GM18907 (cell line): ENCODE measurements around the gene IRF2.
A peak's percentile ranks its signal among the peaks of the same experiment; 100 is the strongest.
"Not testable (repeated sequence)": the region's sequence is repeated elsewhere in the genome, so short reads cannot be mapped to it uniquely, and the experiment has no call there.

Source experiments
- ATAC-seq: cut with Tn5 transposase; IDR thresholded peaks from one replicate; pipeline ENCODE4 v1.9.1; 2021; ENCODE audit warnings: mild to moderate bottlenecking, moderate library complexity; ENCODE audit not compliant: unreplicated experiment

Gene IRF2

GRCh38 chr4:184349283-184350039, 124.9 kb downstream of the IRF2 start:
- no peak for ATAC-seq

DNA sequence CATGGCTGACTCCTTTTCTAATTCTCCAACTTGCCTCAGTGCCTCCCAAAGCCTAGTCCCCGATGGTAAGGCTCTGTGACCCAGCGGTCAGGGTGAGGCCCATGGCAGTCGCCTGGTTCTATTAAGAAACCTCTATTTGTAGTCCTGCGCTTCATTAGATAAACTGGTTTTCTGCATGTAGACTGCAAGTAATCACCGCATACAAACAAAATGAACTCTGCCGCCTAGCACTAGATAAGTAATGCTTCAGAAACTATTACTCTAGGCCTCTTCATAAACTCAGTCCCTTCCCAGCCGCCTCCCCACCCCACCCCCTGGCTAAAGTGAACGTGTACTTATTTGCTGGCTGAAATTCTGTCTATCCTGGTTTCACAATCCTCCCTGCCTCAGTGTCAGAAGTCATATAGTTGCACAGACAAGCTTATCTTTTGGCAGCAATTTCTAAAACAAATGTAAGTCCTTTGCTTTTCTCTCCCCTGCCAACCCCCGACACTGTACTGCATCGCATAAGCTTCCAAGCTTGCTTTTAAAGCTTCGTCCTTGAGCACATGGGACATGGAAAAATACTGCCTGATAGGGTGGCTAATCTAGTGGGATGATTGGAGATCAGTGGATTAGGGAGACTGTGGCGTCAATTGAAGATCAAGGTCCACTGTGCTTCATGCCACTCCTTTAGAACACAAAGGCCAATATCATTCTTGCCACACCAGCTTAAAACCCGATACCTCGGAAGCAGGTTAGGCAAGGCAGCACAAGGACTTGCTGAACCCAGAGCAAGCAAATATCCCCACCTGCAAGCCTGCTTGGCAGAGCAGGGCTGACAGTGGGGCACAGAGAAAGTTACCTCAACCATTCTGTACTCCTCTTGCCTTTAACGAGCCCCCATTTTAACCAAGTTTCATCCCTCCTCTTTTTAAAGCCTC, 125.8 kb downstream of the IRF2 start:
- no peak for ATAC-seq

DNA sequence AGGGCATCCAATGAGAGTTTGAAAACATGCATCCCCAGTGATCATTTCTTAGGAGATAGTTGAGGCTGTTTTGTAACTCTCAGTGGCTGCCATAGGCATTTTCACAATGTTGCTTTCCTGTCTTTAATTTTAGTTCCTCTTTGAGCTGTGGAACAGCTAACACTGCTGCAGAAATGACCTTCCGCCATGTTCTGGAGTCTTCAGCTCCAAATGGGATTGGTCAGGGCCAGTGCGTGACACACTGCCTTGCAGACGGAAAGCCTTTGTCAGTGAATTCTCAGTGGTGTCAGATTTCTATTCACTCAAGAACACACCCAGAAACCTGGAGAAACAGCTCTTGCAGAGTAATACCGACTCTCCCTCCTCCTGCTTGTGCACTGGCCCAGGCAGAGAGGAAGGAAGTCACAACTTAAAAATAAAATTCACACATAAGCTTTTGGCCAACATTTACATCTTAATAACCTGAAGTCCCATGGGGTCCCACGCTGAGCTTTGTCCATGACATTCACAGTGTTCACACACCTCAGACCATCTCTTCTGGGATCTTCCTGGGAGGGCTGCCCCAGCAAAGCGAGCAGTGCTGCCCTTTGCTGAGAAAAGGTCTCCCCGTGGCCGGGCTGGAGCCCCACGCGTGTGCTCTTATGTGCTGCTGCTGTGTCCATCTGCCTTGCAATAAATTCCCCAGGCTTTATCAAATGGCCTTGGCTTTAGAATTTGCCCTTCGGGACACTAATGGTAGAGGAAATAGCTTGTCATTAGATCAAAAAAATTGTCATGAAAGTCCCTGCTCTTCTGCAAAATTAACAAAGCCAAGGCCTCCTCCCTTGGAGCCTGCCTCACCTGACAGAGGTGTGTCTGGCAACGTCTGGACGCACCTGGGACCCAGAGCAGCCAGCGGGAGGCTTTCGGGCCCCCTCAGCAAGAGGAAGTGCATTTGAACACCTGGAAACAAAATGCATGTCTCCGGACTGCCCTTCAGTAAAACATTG, 126.8 kb downstream of the IRF2 start:
- ATAC-seq, result peak; percentile 68

- ATAC-seq, result no peak
These were observed 127.7 kb downstream of the IRF2 start for GRCh38 chr4:184346682-184347081.

- not testable (repeated sequence) for ATAC-seq
These were observed 128.1 kb downstream of the IRF2 start for GRCh38 chr4:184346273-184346672.

GRCh38 chr4:184345573-184345922, 128.8 kb downstream of the IRF2 start:
- ATAC-seq, result no peak

DNA sequence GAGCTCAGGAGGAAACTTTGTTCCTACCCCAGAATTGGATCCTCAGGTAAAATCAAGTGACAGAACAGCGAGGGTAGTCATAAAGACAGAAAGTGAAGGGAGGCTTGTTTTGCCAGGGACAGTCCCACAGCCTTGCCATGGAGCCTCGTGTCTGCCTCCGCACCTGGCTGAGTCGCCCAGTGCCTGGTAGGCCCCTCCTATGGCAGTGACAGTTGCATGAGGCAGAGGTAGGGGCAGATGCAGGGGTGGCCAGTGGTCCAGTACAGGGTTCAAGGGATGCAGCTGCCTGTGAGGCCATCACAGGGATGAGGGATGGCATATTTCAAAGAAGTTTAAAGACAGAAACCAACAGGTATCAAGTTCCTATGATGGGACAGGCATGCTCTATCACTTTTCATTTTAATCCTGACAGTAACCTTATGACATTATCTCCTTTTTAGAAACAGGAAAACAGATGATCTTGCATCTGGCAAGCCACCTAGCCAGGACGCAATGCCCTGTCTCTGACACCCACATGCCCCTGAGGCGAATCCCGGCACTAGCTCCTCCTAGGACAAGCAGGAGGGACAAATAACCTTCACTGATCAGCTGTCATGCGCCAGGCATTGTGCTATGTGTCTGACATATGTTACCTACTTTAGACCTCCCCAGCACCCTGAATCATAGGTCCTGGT, 129.3 kb downstream of the IRF2 start:
- no peak for ATAC-seq

GRCh38 chr4:184344435-184344834, 129.9 kb downstream of the IRF2 start:
- ATAC-seq, result no peak

DNA sequence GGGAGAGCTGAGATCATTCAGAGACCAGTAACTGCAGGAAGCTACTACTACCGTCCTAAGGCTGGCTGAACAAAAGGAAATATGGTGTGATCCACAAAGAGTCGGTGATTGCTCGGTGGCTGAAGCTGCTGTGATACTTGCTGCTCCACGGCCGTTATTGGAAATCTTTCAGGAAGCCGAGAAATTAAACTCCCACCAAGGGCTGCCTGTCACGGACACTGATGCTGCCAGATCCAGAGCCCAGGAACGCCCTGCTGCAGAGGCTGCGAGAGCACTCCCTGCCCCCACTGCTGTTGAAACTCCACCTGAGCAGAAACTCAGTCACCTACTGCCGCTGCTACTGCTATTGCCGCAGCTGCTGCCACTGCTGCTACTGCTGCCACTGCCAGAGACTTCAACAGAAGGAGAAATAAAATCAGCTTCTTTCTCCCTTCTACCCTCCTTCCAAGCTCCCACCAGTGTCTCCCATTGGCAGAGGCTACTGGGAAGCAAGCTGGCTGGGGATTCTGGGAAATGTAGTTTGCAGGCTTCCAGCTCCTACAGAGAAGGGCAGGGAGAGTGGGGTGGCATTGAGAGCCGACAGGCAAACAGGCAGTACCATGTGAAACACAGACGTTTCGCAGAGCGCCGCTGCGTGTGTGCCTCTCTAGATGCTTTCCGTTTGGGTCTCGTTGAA, 130.7 kb downstream of the IRF2 start:
- peak; percentile 56 for ATAC-seq

- ATAC-seq, result not testable (repeated sequence)
These were observed 131.5 kb downstream of the IRF2 start for GRCh38 chr4:184342857-184343237.

DNA sequence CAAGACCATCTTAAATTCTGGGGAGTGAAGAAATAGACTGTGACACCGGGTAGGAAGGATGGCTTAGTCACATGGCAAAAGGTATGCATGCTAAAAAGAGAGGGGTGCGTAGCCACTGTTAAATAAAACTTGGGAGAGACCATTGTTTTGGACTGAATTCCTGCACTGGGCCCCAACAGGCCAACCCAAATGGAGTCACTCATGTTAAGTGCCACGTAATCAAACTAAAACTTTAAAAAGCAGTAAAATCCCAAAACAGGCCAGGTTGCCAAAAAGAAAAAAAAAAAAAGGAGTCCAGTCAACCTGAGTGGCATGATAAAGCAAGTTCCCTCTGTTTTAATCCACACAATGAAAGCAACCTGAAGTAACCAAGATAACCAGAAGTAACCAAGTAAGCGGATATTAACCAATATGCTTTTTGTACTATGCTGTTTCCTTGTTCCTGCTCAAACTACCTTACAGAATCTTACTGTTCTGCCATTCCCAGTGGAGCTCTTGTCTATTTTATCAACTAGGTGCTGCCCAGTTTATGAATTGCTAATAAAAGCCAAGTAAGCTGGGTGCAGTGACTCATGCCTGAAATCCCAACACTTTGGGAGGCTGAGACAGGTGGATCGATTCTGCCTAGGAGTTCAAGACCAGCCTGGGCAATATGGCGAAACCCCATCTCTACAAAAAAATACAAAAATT, 132.0 kb downstream of the IRF2 start:
- no peak for ATAC-seq

DNA sequence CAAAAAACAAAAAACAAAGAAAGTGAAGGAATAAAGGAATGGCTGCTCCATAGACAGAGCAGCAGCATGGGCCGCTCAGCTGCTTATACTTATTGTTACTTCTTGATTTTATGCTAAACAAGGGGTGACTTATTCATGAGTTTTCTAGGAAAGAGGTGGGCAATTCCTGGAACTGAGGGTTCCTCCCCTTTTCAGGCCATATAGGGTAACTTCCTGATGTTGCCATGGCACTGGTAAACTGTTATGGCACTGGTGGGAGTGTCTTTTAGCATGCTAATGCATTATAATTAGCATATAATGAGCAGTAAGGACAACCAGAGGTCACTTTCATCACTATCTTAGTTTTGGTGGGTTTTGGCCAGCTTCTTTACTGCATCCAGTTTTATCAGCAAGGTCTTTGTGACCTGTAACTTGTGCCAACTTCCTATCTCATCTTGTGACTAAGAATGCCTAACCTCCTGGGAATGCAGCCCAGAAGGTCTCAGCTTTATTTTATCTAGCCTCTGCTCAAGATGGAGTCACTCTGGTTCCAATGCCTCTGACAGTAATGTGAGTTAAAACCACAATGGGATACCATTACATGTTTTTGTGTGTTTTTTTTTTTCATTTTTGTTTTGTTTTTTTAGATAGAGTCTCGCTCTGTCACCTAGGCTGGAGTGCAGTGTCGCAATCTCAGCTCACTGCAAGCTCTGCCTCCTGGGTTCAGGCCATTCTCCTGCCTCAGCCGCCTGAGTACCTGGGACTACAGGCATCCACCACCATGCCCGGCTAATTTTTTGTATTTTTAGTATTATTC, 134.8 kb downstream of the IRF2 start:
- not testable (repeated sequence) for ATAC-seq

DNA sequence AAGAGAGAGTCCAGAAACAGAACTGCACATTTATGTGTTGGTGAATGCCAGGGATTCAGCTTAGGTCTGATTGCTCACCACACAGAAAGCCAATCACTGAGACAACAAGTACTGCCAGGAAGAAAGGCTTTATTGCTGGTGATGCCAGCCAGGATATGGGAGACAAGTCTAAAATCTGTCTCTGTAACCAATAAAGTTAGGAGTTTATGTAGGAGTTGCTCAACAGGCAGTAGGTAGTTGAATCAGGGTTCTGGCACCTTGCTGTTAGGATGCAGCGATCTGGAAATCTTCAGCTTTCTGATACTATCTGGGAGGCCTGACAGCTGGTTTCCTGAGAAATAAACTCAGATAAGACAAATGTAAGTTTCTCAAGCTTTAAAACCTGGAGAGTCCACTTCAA, 136.4 kb downstream of the IRF2 start:
- ATAC-seq, result no peak
